ENCODE results near the gene HOXD3.

The HOXD3 gene

GRCh38 chr2:176212276-176212675 is 55.2 kb downstream of the HOXD3 start:
- no peak for DNase-seq (ENCODE audit: low spot score)

GRCh38 chr2:176213406-176213805 is 56.3 kb downstream of the HOXD3 start:
- no peak for DNase-seq (ENCODE audit: low spot score)
